Osteocyte (in vitro differentiated cells): Measurements from ENCODE around the gene NAPB. TPM values are rescaled to one million over a fixed set of nuclear protein-coding genes. Genes with fewer than 3 reads are reported as not detected.

Source experiments
- DNase-seq: peaks from one replicate; pipeline ENCODE4 v3.0.0; 2021; ENCODE audit warnings: mixed read lengths; ENCODE audit not compliant: unreplicated experiment; ENCODE audit errors: extremely low spot score
- H3K27ac Mint-ChIP-seq: one replicate; pipeline ENCODE4 v1.8.0; 2021; ENCODE audit warnings: mild to moderate bottlenecking, mixed read lengths; ENCODE audit not compliant: unreplicated experiment
- H3K27me3 Mint-ChIP-seq: one replicate; pipeline ENCODE4 v1.8.0; 2021; ENCODE audit warnings: mixed read lengths; ENCODE audit not compliant: unreplicated experiment
- H3K36me3 Mint-ChIP-seq: one replicate; pipeline ENCODE4 v1.8.0; 2021; ENCODE audit warnings: mixed read lengths; ENCODE audit not compliant: unreplicated experiment
- H3K4me1 Mint-ChIP-seq: one replicate; pipeline ENCODE4 v1.8.0; 2021; ENCODE audit warnings: mixed read lengths; ENCODE audit not compliant: unreplicated experiment
- H3K4me3 Mint-ChIP-seq: one replicate; pipeline ENCODE4 v1.8.0; 2021; ENCODE audit warnings: mild to moderate bottlenecking, moderate library complexity, mixed read lengths; ENCODE audit not compliant: unreplicated experiment
- H3K9me3 Mint-ChIP-seq: one replicate; pipeline ENCODE4 v1.8.0; 2021; ENCODE audit warnings: mixed read lengths; ENCODE audit not compliant: unreplicated experiment
- CTCF ChIP-seq: fragments of 200-600 bp; sonication (generic); IDR thresholded peaks from 2 replicates; pipeline ENCODE4 v1.5.0; 2021; ENCODE audit warnings: antibody characterized with exemption, mild to moderate bottlenecking, moderate library complexity
- total RNA-seq: library from RNA; stranded (reverse); gene quantifications from 2 replicates; pipeline ENCODE4 v1.2.1, GENCODE V29; 2021

The NAPB gene
- total RNA-seq, 1 donor from 2014 or later, result 10.5 TPM

DNA sequence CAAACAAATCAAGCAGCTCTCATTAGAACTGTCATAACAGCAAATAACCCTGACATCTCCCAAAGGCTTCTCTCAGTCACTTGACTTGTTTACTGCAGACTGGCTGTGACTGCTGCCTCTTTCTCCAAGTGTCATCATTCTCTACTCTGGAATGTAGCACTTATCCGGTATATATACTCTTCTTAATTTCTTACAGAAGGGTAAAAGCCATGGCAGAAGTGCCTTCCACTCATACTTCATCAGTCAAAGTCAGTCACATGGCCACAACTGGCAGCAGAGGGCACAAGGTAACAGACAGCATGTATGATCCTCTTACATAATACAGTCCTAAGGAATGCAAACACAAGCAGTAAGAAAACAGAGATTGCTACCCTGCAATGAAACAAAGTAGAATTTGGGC, 9.3 kb downstream of the NAPB start:
- Mint-ChIP-seq H3K27me3 (no peaks in the 10 kb centered on the region), H3K4me1 (peaks cover 41% of the 10 kb centered on the region), H3K27ac (peak overlapping the region; percentile 69), H3K4me3 (no peak overlapping the region), H3K36me3 (no peaks in the 10 kb centered on the region), H3K9me3 (no peaks in the 10 kb centered on the region)
- TF ChIP-seq CTCF, result no peak
- no peak for DNase-seq

DNA sequence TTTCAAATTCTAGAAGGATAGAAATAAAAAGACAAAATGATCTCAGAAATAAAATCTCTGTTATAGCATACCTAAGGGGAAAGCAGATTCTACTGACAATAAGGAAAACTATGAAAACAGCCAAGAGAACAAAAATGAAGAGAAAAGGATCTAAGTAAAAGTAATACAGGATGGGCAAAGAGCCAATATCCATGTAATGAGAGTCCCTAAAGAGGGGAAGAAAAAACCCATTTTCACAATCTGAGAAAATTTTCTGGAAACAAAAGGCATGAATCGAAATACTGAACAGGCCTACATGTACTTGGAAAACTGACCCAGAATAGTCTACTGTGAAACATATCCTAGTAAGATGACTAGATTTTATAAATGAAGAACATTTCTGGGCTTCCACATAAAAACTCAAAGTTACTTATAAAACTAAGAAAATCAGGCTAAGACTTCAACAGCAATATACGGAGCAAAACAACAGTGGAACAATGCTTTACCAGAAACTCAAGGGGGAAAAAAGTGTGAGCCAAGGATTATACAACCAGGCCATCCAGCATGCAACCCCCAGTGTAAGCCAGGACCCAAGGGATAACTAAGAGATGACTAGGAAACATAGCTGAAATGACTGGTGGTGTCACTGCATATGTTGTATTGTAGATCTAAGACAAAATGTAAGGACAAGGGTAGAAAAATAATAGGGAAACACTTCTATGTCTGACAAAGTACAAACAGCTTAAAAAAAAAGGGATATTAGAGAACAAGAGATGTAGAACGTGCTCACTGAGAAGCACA, 10.2 kb downstream of the NAPB start:
- TF ChIP-seq CTCF, result no peak
- no peaks in the 10 kb centered on the region for H3K36me3 Mint-ChIP-seq
- peak overlapping the region; percentile 20 for H3K27ac Mint-ChIP-seq
- no peaks in the 10 kb centered on the region for H3K9me3 Mint-ChIP-seq
- H3K4me1 Mint-ChIP-seq, result peaks cover 47% of the 10 kb centered on the region
- H3K4me3 Mint-ChIP-seq, result no peak overlapping the region
- DNase-seq, result no peak
- no peaks in the 10 kb centered on the region for H3K27me3 Mint-ChIP-seq

- H3K9me3 Mint-ChIP-seq, result no peaks in the 10 kb centered on the region
- TF ChIP-seq CTCF, result no peak
- no peak overlapping the region for H3K27ac Mint-ChIP-seq
- no peak overlapping the region for H3K4me3 Mint-ChIP-seq
- no peaks in the 10 kb centered on the region for H3K36me3 Mint-ChIP-seq
- H3K4me1 Mint-ChIP-seq, result peaks cover 41% of the 10 kb centered on the region
- DNase-seq, result no peak
- H3K27me3 Mint-ChIP-seq, result no peaks in the 10 kb centered on the region
Measured at GRCh38 chr20:23409800-23410199, 11.5 kb downstream of the NAPB start.

- no peak for TF ChIP-seq CTCF
- H3K27me3 Mint-ChIP-seq, result no peaks in the 10 kb centered on the region
- H3K36me3 Mint-ChIP-seq, result no peaks in the 10 kb centered on the region
- no peak for DNase-seq
- no peak overlapping the region for H3K4me3 Mint-ChIP-seq
- peaks cover 44% of the 10 kb centered on the region for H3K4me1 Mint-ChIP-seq
- no peaks in the 10 kb centered on the region for H3K9me3 Mint-ChIP-seq
- H3K27ac Mint-ChIP-seq, result no peak overlapping the region
Measured at GRCh38 chr20:23408957-23409356, 12.3 kb downstream of the NAPB start.

DNA sequence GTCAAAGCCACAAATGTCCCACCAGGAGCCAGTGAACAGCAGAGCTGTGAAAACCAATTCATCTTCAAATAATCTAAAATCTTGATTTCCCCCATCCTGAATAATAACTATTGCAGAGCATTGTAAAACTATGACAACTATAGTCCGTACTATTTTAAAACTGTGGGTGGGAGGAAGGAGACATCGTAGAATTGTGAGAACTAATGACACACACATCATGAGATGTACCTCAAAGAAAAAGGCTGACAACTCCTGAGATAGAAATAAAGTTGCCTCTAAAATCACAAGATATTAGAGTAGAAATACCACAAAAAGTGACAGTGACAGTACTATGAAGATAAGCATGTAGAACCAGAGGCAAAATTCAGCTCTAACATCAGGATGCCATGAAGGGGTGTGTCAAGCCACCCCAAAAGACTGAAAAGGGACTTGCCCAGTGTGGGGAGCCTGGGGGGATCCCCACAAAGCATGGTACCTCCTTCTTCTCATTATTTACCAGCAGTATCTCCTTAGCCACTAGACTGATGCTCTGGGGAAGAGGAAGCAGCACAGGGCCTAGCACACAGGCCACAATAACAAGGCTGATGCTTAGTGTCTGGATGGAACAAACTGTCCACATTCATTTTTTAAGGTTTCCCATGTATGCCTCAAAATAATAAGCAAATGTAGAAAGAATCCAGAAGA, 13.4 kb downstream of the NAPB start:
- H3K36me3 Mint-ChIP-seq, result no peaks in the 10 kb centered on the region
- H3K27me3 Mint-ChIP-seq, result no peaks in the 10 kb centered on the region
- H3K4me1 Mint-ChIP-seq, result peaks cover 43% of the 10 kb centered on the region
- H3K9me3 Mint-ChIP-seq, result no peaks in the 10 kb centered on the region
- H3K4me3 Mint-ChIP-seq, result no peak overlapping the region
- DNase-seq, result no peak
- TF ChIP-seq CTCF, result no peak
- H3K27ac Mint-ChIP-seq, result no peak overlapping the region
